ENCODE measurements around the gene SCUBE1. TPM values are rescaled to one million over a fixed set of nuclear protein-coding genes. Genes with fewer than 3 reads are reported as not detected.

Gene SCUBE1
- total RNA-seq, 2 experiments from 2014 or later: not detected

DNA sequence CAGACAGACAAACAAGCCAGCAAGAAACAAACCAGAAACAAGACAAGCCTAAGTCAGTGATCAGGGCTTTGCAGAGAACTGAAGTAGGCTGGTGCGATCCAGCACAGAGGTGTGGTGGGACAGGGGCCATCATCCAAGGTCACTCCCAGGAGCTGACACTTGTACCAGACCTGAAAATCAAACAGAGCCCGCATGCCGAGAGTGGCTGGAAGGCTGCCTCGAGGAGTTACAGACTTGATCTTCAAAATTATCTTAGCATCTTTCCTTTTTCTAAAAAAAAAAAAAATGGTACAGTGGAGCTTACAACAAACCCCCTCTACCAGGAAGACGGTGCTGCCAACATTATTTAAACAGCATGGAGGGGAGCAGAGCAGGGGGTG lies 8.8 kb upstream of the SCUBE1 start:
- Histone ChIP-seq H3K4me2 (ENCODE audit: low read length) (no peak overlapping the region), H3K4me3 (ENCODE audit: low read depth, low read length, poor library complexity, severe bottlenecking) (no peak overlapping the region), H2AFZ (ENCODE audit: low read length) (no peak overlapping the region), H3K4me1 (ENCODE audit: insufficient read depth, low read length, poor library complexity, severe bottlenecking) (no peaks in the 10 kb centered on the region), H4K20me1 (ENCODE audit: insufficient read depth, low read length) (no peaks in the 10 kb centered on the region), H3K79me2 (ENCODE audit: insufficient read depth, low read depth, low read length) (no peaks in the 10 kb centered on the region), H3K9me2 (ENCODE audit: insufficient read depth, low read length) (no peaks in the 10 kb centered on the region), H3K36me3 (ENCODE audit: insufficient read depth, low read length) (no peaks in the 10 kb centered on the region), H3K27ac (ENCODE audit: low read depth, low read length, poor library complexity, severe bottlenecking) (no peak overlapping the region), H3K9me3 (ENCODE audit: low read length) (no peaks in the 10 kb centered on the region)
- POLR2A ChIA-PET: no interaction called here
- no TSS peak for BruUV-seq (replicated peaks)
- TF ChIP-seq, protein P1, sequence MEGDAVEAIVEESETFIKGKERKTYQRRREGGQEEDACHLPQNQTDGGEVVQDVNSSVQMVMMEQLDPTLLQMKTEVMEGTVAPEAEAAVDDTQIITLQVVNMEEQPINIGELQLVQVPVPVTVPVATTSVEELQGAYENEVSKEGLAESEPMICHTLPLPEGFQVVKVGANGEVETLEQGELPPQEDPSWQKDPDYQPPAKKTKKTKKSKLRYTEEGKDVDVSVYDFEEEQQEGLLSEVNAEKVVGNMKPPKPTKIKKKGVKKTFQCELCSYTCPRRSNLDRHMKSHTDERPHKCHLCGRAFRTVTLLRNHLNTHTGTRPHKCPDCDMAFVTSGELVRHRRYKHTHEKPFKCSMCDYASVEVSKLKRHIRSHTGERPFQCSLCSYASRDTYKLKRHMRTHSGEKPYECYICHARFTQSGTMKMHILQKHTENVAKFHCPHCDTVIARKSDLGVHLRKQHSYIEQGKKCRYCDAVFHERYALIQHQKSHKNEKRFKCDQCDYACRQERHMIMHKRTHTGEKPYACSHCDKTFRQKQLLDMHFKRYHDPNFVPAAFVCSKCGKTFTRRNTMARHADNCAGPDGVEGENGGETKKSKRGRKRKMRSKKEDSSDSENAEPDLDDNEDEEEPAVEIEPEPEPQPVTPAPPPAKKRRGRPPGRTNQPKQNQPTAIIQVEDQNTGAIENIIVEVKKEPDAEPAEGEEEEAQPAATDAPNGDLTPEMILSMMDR (conservative IDR thresholded peaks at IDR 0.05; ENCODE audit: low read length): no peak
- TF ChIP-seq EZH2phosphoT487 (IDR thresholded peaks at IDR 0.05; ENCODE audit: borderline replicate concordance, low read depth, low read length): no peak
- CTCF ChIA-PET (ENCODE audit: unreplicated experiment): no interaction called here
- no peak for DNase-seq (ENCODE audit: low spot score)
- intact Hi-C loops (cut with micrococcal nuclease; ENCODE audit: unreplicated experiment): no loop called here

DNA sequence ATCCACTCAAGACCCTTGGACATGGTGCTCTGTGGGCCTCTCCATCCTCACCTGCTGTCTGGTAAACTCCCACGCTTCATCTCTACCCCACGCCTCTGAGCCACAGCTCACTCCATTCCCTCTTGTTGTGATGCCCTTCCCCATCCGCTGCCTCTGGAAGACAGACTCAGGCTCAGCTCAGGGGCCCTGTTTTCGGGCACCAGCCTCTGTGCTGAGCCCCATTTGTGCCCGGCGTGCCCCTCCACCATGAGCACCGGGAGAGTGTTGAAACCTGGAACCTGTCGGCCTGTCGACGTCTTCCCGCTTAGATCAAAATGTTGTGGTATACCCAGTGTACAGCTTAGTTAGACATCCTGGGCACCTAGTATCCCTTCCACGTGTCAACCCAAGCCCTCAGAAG lies 6.5 kb upstream of the SCUBE1 start:
- no peak for TF ChIP-seq EZH2phosphoT487 (IDR thresholded peaks at IDR 0.05; ENCODE audit: borderline replicate concordance, low read depth, low read length)
- TF ChIP-seq, protein P1 (conservative IDR thresholded peaks at IDR 0.05; ENCODE audit: low read length): no peak
- ChIA-PET POLR2A (no interaction called here), CTCF (ENCODE audit: unreplicated experiment) (no interaction called here)
- DNase-seq (ENCODE audit: low spot score): no peak
- H3K79me2 ChIP-seq (ENCODE audit: insufficient read depth, low read depth, low read length): no peaks in the 10 kb centered on the region
- no TSS peak for BruUV-seq (replicated peaks)
- no peaks in the 10 kb centered on the region for H3K4me1 ChIP-seq (ENCODE audit: insufficient read depth, low read length, poor library complexity, severe bottlenecking)
- no peak overlapping the region for H2AFZ ChIP-seq (ENCODE audit: low read length)
- no peaks in the 10 kb centered on the region for H3K9me2 ChIP-seq (ENCODE audit: insufficient read depth, low read length)
- intact Hi-C loops (cut with micrococcal nuclease; ENCODE audit: unreplicated experiment): no loop called here
- no peaks in the 10 kb centered on the region for H3K36me3 ChIP-seq (ENCODE audit: insufficient read depth, low read length)
- H4K20me1 ChIP-seq (ENCODE audit: insufficient read depth, low read length): no peaks in the 10 kb centered on the region
- H3K4me3 ChIP-seq (ENCODE audit: low read depth, low read length, poor library complexity, severe bottlenecking): no peak overlapping the region
- no peaks in the 10 kb centered on the region for H3K9me3 ChIP-seq (ENCODE audit: low read length)
- H3K4me2 ChIP-seq (ENCODE audit: low read length): no peak overlapping the region
- no peak overlapping the region for H3K27ac ChIP-seq (ENCODE audit: low read depth, low read length, poor library complexity, severe bottlenecking)

DNA sequence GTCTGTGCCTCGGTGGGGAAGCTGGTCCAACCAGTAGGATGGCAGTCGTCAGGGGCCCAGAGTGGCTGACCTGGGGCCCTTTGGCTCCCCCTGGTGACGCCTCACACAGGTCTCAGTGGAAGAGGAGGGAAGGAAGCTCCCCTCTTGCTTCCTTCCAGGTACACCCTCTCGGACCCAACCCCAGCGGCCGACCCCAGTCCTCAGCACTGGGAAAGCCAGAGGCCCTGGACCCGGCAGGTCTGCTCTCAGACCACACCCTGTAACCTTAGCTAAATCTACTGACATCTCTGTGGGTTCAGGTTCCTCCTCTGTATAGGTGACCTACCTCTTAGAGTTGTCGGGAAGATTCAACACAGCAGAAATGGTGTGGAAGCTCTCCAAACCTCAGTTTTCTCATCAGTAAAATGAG lies 3.4 kb upstream of the SCUBE1 start:
- Histone ChIP-seq H3K9me2 (ENCODE audit: insufficient read depth, low read length) (no peaks in the 10 kb centered on the region), H3K4me1 (ENCODE audit: insufficient read depth, low read length, poor library complexity, severe bottlenecking) (no peaks in the 10 kb centered on the region), H3K79me2 (ENCODE audit: insufficient read depth, low read depth, low read length) (no peaks in the 10 kb centered on the region), H4K20me1 (ENCODE audit: insufficient read depth, low read length) (no peaks in the 10 kb centered on the region), H3K4me2 (ENCODE audit: low read length) (no peak overlapping the region), H3K9me3 (ENCODE audit: low read length) (no peaks in the 10 kb centered on the region), H3K27ac (ENCODE audit: low read depth, low read length, poor library complexity, severe bottlenecking) (no peak overlapping the region), H2AFZ (ENCODE audit: low read length) (peak overlapping the region; percentile 42; the same call in 1 of the 2 replicates), H3K4me3 (ENCODE audit: low read depth, low read length, poor library complexity, severe bottlenecking) (no peak overlapping the region), H3K36me3 (ENCODE audit: insufficient read depth, low read length) (no peaks in the 10 kb centered on the region)
- peak; percentile 55 for DNase-seq (ENCODE audit: low spot score)
- no TSS peak for BruUV-seq (replicated peaks)
- intact Hi-C loops (cut with micrococcal nuclease; ENCODE audit: unreplicated experiment): loop anchor here (1.0 kb wide), 2 partner anchors 72 to 115 kb away; no protein-coding TSS in a partner anchor
- TF ChIP-seq, protein P1 (conservative IDR thresholded peaks at IDR 0.05; ENCODE audit: low read length): peak; percentile 84
- TF ChIP-seq EZH2phosphoT487 (IDR thresholded peaks at IDR 0.05; ENCODE audit: borderline replicate concordance, low read depth, low read length): no peak
- CTCF ChIA-PET (ENCODE audit: unreplicated experiment): interaction anchor here (0.6 to 1.8 kb wide), 2 partner anchors 62 to 73 kb away, joined by 3 to 11 read pairs; no protein-coding TSS in a partner anchor
- POLR2A ChIA-PET: no interaction called here
